SK-N-MC (cell line): ENCODE measurements around the gene MDP1.
A peak's percentile ranks its signal among the peaks of the same experiment; 100 is the strongest.

Experiments used
- DNase-seq: peaks from one replicate; pipeline ENCODE4 v3.0.0-alpha.2; 2011; ENCODE audit warnings: low read depth, low spot score
- H3K27ac ChIP-seq: fragments of 200-600 bp; sonication (generic); 2 replicates; pipeline ENCODE4 v1.5.1; 2016; ENCODE audit warnings: mixed run types
- H3K36me3 ChIP-seq: fragments of 200-600 bp; sonication (generic); 2 replicates; pipeline ENCODE4 v1.6.1; 2017; ENCODE audit warnings: antibody characterized with exemption, low read length, mixed read lengths; ENCODE audit not compliant: insufficient read depth
- H3K4me3 ChIP-seq: fragments of 200-600 bp; sonication (generic); 2 replicates; pipeline ENCODE4 v1.5.1; 2016
- H3K9ac ChIP-seq: fragments of 200-600 bp; sonication (generic); 2 replicates; pipeline ENCODE4 v1.8.0; 2017; ENCODE audit warnings: mixed run types, mixed read lengths; ENCODE audit not compliant: insufficient read length
- H3K9me3 ChIP-seq: fragments of 200-600 bp; sonication (generic); 2 replicates; pipeline ENCODE4 v1.6.1; 2017; ENCODE audit warnings: low read depth, mild to moderate bottlenecking, antibody characterized with exemption, low read length, moderate library complexity, mixed read lengths
- EZH2 ChIP-seq: fragments of 200-600 bp; sonication (generic); IDR thresholded peaks from one replicate; pipeline ENCODE4 v1.6.1; 2017; ENCODE audit warnings: antibody characterized with exemption
- FOXP2 ChIP-seq: optimal IDR thresholded peaks from 2 replicates; pipeline ENCODE3; 2011; ENCODE audit warnings: mild to moderate bottlenecking, moderate library complexity; ENCODE audit not compliant: insufficient read depth; ENCODE audit errors: extremely low read length, control extremely low read depth
- POLR2AphosphoS5 ChIP-seq: IDR thresholded peaks from 2 replicates; pipeline ENCODE4 v1.6.1; 2012; ENCODE audit warnings: mild to moderate bottlenecking, low read depth, low read length, borderline replicate concordance

MDP1 gene

GRCh38 chr14:24215495-24216344 lies at the start of gene MDP1:
TSS of gene MDP1 (minus strand) at chr14:24216066. CDS start at chr14:24215955, 111 bp downstream.
- Histone ChIP-seq H3K9me3 (no peaks in the 10 kb centered on the region), H3K27ac (peak within 1 kb of the TSS; percentile 60; the same call in 1 of the 2 replicates), H3K9ac (peak within 1 kb of the TSS; percentile 86), H3K36me3 (peaks cover 12% of the 10 kb centered on the region; the same call in 1 of the 2 replicates), H3K4me3 (peak within 1 kb of the TSS; percentile 97)
- TF ChIP-seq EZH2 (no peak), POLR2AphosphoS5 (peak; percentile 93), FOXP2 (peak; percentile 94)
- no peak for DNase-seq

GRCh38 chr14:24264298-24264697 lies 48.4 kb upstream of the MDP1 start:
- no peak overlapping the region for H3K9ac ChIP-seq
- H3K4me3 ChIP-seq = no peak overlapping the region
- no peak for DNase-seq
- no peaks in the 10 kb centered on the region for H3K36me3 ChIP-seq
- no peaks in the 10 kb centered on the region for H3K9me3 ChIP-seq
- TF ChIP-seq POLR2AphosphoS5 = no peak
- no peak overlapping the region for H3K27ac ChIP-seq

GRCh38 chr14:24263848-24264247 lies 48.0 kb upstream of the MDP1 start:
- Histone ChIP-seq H3K27ac (no peak overlapping the region), H3K9me3 (no peaks in the 10 kb centered on the region), H3K36me3 (no peaks in the 10 kb centered on the region), H3K9ac (no peak overlapping the region), H3K4me3 (no peak overlapping the region)
- TF ChIP-seq EZH2 (no peak), FOXP2 (no peak), POLR2AphosphoS5 (no peak)
- DNase-seq = no peak

GRCh38 chr14:24262821-24263733 lies 47.2 kb upstream of the MDP1 start, which contains the start of gene TGM1:
TSS of gene TGM1 (minus strand) at chr14:24263177. CDS start at chr14:24262352, 825 bp downstream.
- no peak for DNase-seq
- H3K9me3 ChIP-seq = no peaks in the 10 kb centered on the region
- no peak within 1 kb of the TSS for H3K4me3 ChIP-seq
- H3K36me3 ChIP-seq = no peaks in the 10 kb centered on the region
- TF ChIP-seq EZH2 = no peak
- TF ChIP-seq FOXP2 = no peak
- TF ChIP-seq POLR2AphosphoS5 = no peak
- no peak within 1 kb of the TSS for H3K9ac ChIP-seq
- H3K27ac ChIP-seq = no peak within 1 kb of the TSS

GRCh38 chr14:24261969-24262327 lies 46.1 kb upstream of the MDP1 start:
- H3K9ac ChIP-seq = no peak overlapping the region
- DNase-seq = no peak
- no peak overlapping the region for H3K4me3 ChIP-seq
- no peak overlapping the region for H3K27ac ChIP-seq
- H3K36me3 ChIP-seq = no peaks in the 10 kb centered on the region
- TF ChIP-seq POLR2AphosphoS5 (no peak), EZH2 (no peak), FOXP2 (no peak)
- no peaks in the 10 kb centered on the region for H3K9me3 ChIP-seq

- Histone ChIP-seq H3K9me3 (no peaks in the 10 kb centered on the region), H3K27ac (no peak overlapping the region), H3K9ac (no peak overlapping the region), H3K36me3 (no peaks in the 10 kb centered on the region), H3K4me3 (no peak overlapping the region)
- no peak for DNase-seq
- TF ChIP-seq EZH2 (no peak), POLR2AphosphoS5 (no peak), FOXP2 (no peak)
These were observed 45.5 kb upstream of the MDP1 start for GRCh38 chr14:24261256-24261968.

GRCh38 chr14:24260780-24261157 lies 44.9 kb upstream of the MDP1 start:
- Histone ChIP-seq H3K36me3 (no peaks in the 10 kb centered on the region), H3K9ac (no peak overlapping the region), H3K9me3 (no peaks in the 10 kb centered on the region), H3K27ac (no peak overlapping the region), H3K4me3 (no peak overlapping the region)
- TF ChIP-seq FOXP2 = no peak
- TF ChIP-seq EZH2 = no peak
- TF ChIP-seq POLR2AphosphoS5 = no peak
- DNase-seq = no peak

GRCh38 chr14:24260026-24260779 lies 44.3 kb upstream of the MDP1 start:
- TF ChIP-seq FOXP2 (no peak), POLR2AphosphoS5 (no peak), EZH2 (no peak)
- no peak overlapping the region for H3K27ac ChIP-seq
- no peak for DNase-seq
- no peak overlapping the region for H3K4me3 ChIP-seq
- no peaks in the 10 kb centered on the region for H3K9me3 ChIP-seq
- no peaks in the 10 kb centered on the region for H3K36me3 ChIP-seq
- H3K9ac ChIP-seq = no peak overlapping the region
